Heart left ventricle (tissue), 16 donors: Measurements from ENCODE around the gene TMX2. TPM values are rescaled to one million over a fixed set of nuclear protein-coding genes. Genes with fewer than 3 reads are reported as not detected.
"Not testable (repeated sequence)": the region's sequence is repeated elsewhere in the genome, so short reads cannot be mapped to it uniquely, and the experiment has no call there.

Experiments used
- ATAC-seq, 4 donors: fragments of 200-7000 bp; cut with Tn5 transposase; one replicate each; pipeline ENCODE4 v1.9.1; 2020 to 2022; ENCODE audit warnings: moderate library complexity in 4 of 4, mild to moderate bottlenecking in 3 of 4, moderate number of reproducible peaks in 1 of 4
- DNase-seq, 5 donors: peaks; one replicate each; pipeline ENCODE4 v3.0.0-alpha.2; 2020
- H3K27ac ChIP-seq, 12 donors: fragments of 200-600 bp; sonication (generic) in 4 of 12; one replicate each; pipeline versions ENCODE4 v1.5.0 to v1.8.0; 2016 to 2022; ENCODE audit warnings: mild to moderate bottlenecking in 2 of 12
- H3K27me3 ChIP-seq, 9 donors: fragments of 200-600 bp; sonication (generic) in 2 of 9; one replicate each; pipeline versions ENCODE4 v1.5.1 to v1.8.0; 2016 to 2022; ENCODE audit warnings: mild to moderate bottlenecking in 3 of 9
- H3K36me3 ChIP-seq, 9 donors: fragments of 200-600 bp; sonication (generic) in 2 of 9; one replicate each; pipeline versions ENCODE4 v1.5.0 to v1.8.0; 2018 to 2022; ENCODE audit warnings: mild to moderate bottlenecking in 2 of 9
- H3K4me1 ChIP-seq, 12 donors: fragments of 200-600 bp; sonication (generic) in 4 of 12; one replicate each; pipeline versions ENCODE4 v1.5.0 to v1.8.0; 2016 to 2022; ENCODE audit warnings: mild to moderate bottlenecking in 3 of 12
- H3K4me3 ChIP-seq, 12 donors: fragments of 200-600 bp; sonication (generic) in 4 of 12; one replicate each; pipeline versions ENCODE4 v1.5.0 to v1.8.0; 2017 to 2022; ENCODE audit warnings: mild to moderate bottlenecking in 9 of 12, moderate library complexity in 4 of 12
- H3K9me3 ChIP-seq, 12 donors: fragments of 200-600 bp; sonication (generic) in 4 of 12; one replicate each; pipeline versions ENCODE4 v1.5.0 to v1.8.0; 2016 to 2022; ENCODE audit warnings: mild to moderate bottlenecking in 1 of 12
- POLR2A ChIP-seq, 2 donors: fragments of 450-650 bp; IDR thresholded peaks; one replicate each; pipeline ENCODE4 v1.6.1; 2017; ENCODE audit warnings: antibody characterized with exemption in 2 of 2, mild to moderate bottlenecking in 2 of 2, moderate library complexity in 2 of 2
- WGBS, 4 donors: extraction: QIAGEN DNeasy Blood & Tissue Kit in 2 of 4; methylation state at CpG; one replicate each; pipeline versions ENCODE4 v1.1.5 to v1.1.7; 2013 to 2018; 5-methylcytosine and 5-hydroxymethylcytosine counted together
- intact Hi-C, 10 donors: fragments of 100-400 bp; cut with DNase I; formaldehyde crosslinking; loops; one replicate each; pipeline versions ENCODE4 v1.11.1 to v1.14.2; 2022
- polyA plus RNA-seq, 2 donors: library from polyadenylated mRNA; stranded (reverse); fragments of 200-250 nt; gene quantifications; one replicate each; pipeline ENCODE4 v1.2.3, GENCODE V29; 2013
- total RNA-seq, 9 donors: library from RNA; depleted of rRNA in 2 of 9; stranded (reverse); fragments of >200 nt in 2 of 9; fragmentation: NEBNext Ultra II Directional in 3 of 9; extraction: Animal tissue kit (Norgen Biotek cat#: 25700) in 3 of 9; gene quantifications; one replicate each; pipeline versions ENCODE4 v1.1.0 to v1.2.4, GENCODE V29; 2016 to 2023
- TF ChIP-seq, protein P1 (sequence below), 12 donors: fragments of 200-600 bp; sonication (generic) in 4 of 12; IDR thresholded peaks; one replicate each; pipeline versions ENCODE4 v1.5.0 to v1.8.0; 2018 to 2022; ENCODE audit warnings: antibody characterized with exemption in 12 of 12, mild to moderate bottlenecking in 5 of 12
- donor health status: ischemic (EF 13 %, LVEDD 7.1; RV severe dilation, severe dysfunction).
- donor health status: healthy with polysubstance abuse.
- donor health status: DM: no; HTN: yes; CAD: no.
- donor health status: DM: no; HTN: no; CAD: no.
- donor health status: ischemic (EF 25% LVEDD 6.9; RV normal size, moderate dysfunction).
- donor health status: ischemic (EF 25% LVEDD 5.7; RV mildly dilated, moderate dysfunction).
- donor health status: healthy.
- donor health status: DM: yes; HTN: yes; CAD: no.
- donor health status: ischemic (EF 35%, LVEDD 5.7; RV mildly dilated, moderate dysfunction).
- donor health status: nonischemic (EF 11% LVEDD 7.7; RV severe dilation, severe dysfunction).
- donor health status: DM: yes; HTN: yes; CAD: no.
- donor health status: PGD.
- donor health status: ischemic (EF 29% LVEDD 5.4; RV normal size, mild dysfunction).
- donor health status: nonischemic (EF 23%, LVEDD 6.1; RV moderate dilation, normal function).

The TMX2 gene
- total and polyA plus RNA-seq, 11 donors, result 46.7 to 165 (median 65.8) TPM

DNA sequence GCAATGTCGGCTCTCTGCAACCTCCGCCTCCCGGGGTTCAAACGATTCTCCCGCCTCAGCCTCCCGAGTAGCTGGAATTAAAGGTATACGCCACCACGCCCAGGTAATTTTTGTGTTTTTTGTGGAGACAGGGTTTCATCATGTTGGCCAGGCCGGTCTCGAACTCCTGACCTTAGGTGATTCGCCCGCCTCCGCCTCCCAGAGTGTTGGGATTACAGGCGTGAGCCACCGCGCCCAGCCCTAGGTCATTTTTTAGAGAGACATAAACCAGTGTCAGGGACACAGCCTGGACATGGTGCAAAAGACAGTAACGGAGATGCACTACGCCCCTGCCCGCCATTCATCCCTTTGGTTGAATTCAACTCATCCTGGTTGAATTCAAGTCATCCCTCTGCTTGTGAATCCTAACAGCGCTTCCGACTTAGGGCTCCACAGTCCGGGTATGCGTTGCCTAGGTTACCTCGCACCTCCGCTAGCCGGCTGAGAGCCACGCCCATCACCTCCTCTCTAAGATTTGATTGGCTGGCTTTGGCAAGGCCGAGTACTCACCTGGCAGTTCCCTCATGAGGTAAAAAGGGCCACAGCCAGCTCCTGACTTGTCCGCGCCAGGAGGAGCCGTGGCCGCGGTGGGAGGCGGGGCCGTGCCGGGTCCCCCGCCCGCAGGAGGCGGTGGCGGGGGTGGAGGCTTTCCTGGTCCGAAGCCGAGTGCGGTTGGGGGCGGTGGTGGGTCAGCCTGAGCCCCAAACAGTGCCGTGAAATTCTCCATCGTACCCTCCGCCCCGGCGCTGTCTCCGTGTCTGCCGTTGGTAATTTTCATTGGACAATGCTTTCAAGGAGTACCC lies 758 bp upstream of the TMX2 start, which contains the start of gene MED19:
MED19 (minus strand) TSS at position 802 of the 842 bp plus-strand sequence; CDS start at position 766, 36 bp downstream.
- peak in 1 of 2 donors; percentile 66 for TF ChIP-seq POLR2A (IDR thresholded peaks at IDR 0.05)
- TF ChIP-seq, protein P1, sequence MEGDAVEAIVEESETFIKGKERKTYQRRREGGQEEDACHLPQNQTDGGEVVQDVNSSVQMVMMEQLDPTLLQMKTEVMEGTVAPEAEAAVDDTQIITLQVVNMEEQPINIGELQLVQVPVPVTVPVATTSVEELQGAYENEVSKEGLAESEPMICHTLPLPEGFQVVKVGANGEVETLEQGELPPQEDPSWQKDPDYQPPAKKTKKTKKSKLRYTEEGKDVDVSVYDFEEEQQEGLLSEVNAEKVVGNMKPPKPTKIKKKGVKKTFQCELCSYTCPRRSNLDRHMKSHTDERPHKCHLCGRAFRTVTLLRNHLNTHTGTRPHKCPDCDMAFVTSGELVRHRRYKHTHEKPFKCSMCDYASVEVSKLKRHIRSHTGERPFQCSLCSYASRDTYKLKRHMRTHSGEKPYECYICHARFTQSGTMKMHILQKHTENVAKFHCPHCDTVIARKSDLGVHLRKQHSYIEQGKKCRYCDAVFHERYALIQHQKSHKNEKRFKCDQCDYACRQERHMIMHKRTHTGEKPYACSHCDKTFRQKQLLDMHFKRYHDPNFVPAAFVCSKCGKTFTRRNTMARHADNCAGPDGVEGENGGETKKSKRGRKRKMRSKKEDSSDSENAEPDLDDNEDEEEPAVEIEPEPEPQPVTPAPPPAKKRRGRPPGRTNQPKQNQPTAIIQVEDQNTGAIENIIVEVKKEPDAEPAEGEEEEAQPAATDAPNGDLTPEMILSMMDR (IDR thresholded peaks at IDR 0.05), result peak in 1 of 12 donors; percentile 13
- DNase-seq (peak in 2 of 5 donors; percentile 22 to 83), ATAC-seq (peak in 3 of 4 donors; percentile 5 to 55 (median 54))
- intact Hi-C loops, result loop anchor here in 4 of 10 donors (1.0 to 5.0 kb wide), 5 partner anchors 30 to 866 kb away; partner anchors contain the start of genes ZDHHC5 (in 2 of the 4), LPXN (in 1 of the 4), SELENOH (in 1 of the 4) and ZFP91 (in 1 of the 4)
- 6 to 11% (median 9%) methylated on average over 37 to 51 of the region's 51 CpGs for WGBS, 4 donors
- Histone ChIP-seq H3K27ac (peak within 1 kb of the TSS; percentile 73 to 95 (median 91)), H3K4me3 (peak within 1 kb of the TSS; percentile 68 to 100 (median 90)), H3K9me3 (no peaks in the 10 kb centered on the region), H3K36me3 (peaks cover 0 to 11% (median 6%) of the 10 kb centered on the region in 9 donors), H3K4me1 (peaks cover 0 to 47% (median 31%) of the 10 kb centered on the region in 12 donors), H3K27me3 (no peaks in the 10 kb centered on the region)

DNA sequence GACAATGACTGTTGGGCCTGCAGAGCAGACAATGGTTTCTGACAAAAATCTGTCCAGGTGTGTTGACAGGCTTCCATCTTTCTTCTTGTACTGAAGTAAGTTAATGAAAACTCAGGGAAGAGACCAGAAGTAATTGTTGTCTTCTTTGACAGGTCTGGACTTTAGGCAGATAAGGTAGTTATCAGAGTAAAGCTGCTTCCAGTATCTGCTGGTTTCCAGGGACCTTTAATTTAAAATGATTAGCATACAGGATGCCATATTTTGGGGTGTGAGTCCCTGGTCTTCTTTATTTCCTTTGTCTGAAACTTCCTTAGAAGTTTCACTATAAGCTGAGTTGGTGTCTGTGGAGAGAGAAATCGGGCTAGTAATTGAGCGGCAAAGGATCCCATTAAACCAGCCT lies 1.4 kb downstream of the TMX2 start:
- peak overlapping the region in 11 of 12 donors; percentile 68 to 100 (median 90) for H3K4me3 ChIP-seq
- H3K4me1 ChIP-seq, result peaks cover 0 to 44% (median 31%) of the 10 kb centered on the region in 12 donors
- ATAC-seq, result no peak
- WGBS, 4 donors, result 83 to 98% (median 91%) methylated on average over 2 of the region's 2 CpGs
- H3K9me3 ChIP-seq, result no peaks in the 10 kb centered on the region
- no peaks in the 10 kb centered on the region for H3K27me3 ChIP-seq
- DNase-seq, result no peak
- H3K27ac ChIP-seq, result no peak overlapping the region
- TF ChIP-seq, protein P1 (IDR thresholded peaks at IDR 0.05), result no peak
- TF ChIP-seq POLR2A (IDR thresholded peaks at IDR 0.05), result no peak
- peaks cover 0 to 13% (median 3%) of the 10 kb centered on the region in 9 donors for H3K36me3 ChIP-seq
- intact Hi-C loops, result loop anchor here in 4 of 10 donors (2.0 to 5.0 kb wide), 4 partner anchors 47 to 863 kb away; partner anchors contain the start of genes ZDHHC5 (in 2 of the 4), LPXN (in 1 of the 4) and ZFP91 (in 1 of the 4)

DNA sequence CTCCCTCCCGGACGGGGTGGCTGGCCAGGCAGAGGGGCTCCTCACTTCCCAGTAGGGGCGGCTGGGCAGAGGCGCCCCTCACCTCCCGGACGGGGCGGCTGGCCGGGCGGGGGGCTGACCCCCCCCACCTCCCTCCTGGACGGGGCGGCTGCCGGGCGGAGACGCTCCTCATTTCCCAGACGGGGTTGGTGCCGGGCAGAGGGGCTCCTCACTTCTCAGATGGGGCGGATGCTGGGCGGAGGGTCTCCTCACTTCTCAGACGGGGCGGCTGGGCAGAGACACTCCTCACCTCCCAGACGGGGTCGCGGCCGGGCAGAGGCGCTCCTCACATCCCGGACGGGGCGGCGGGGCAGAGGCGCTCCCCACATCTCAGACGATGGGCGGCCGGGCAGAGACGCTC lies 4.3 kb downstream of the TMX2 start:
- H3K27ac ChIP-seq, H3K27me3 ChIP-seq, H3K4me3 ChIP-seq, H3K9me3 ChIP-seq, intact Hi-C loops, ATAC-seq, DNase-seq: not testable (repeated sequence)
- Histone ChIP-seq H3K4me1 (peaks cover 0 to 29% (median 19%) of the 10 kb centered on the region in 12 donors), H3K36me3 (peaks cover 0 to 37% (median 14%) of the 10 kb centered on the region in 9 donors)
- WGBS, 4 donors, result 96 to 100% (median 98%) methylated on average over 1 to 34 of the region's 34 CpGs

DNA sequence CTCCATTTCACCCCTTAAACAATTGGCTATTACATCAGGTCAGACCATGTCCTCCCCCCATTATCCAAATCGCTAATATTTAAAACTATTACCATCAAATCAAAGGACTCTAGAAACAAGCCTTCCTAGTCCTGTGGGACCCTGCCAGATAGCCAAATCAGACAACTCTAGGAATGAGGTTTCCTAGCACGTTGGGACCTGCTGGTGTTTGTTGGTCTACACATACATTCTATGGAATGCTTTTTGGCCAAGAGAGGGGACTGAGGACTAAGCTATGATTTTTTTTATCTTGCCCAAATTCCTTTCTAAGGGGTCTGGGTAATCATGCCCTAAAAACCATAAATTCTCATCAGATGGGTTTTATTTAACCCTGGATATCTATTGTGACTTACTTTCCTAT lies 14.8 kb downstream of the TMX2 start:
- 53 to 62% (median 56%) methylated on average over 2 of the region's 2 CpGs for WGBS, 4 donors
- no peak overlapping the region for H3K4me3 ChIP-seq
- intact Hi-C loops, result no loop called here

More for the DNA sequence above, 14.8 kb downstream of the TMX2 start:
- Histone ChIP-seq H3K9me3 (no peaks in the 10 kb centered on the region), H3K27ac (no peak overlapping the region), H3K36me3 (peaks cover 0 to 19% (median 5%) of the 10 kb centered on the region in 9 donors), H3K4me1 (peaks cover 0 to 8% (median 2%) of the 10 kb centered on the region in 12 donors), H3K27me3 (no peaks in the 10 kb centered on the region)
- TF ChIP-seq, protein P1 (IDR thresholded peaks at IDR 0.05), result no peak
- TF ChIP-seq POLR2A (IDR thresholded peaks at IDR 0.05), result no peak
- DNase-seq (no peak), ATAC-seq (no peak)
